Measurements from ENCODE around the gene CDCA7. TPM values are rescaled to one million over a fixed set of nuclear protein-coding genes. Genes with fewer than 3 reads are reported as not detected.

CDCA7 gene
- total RNA-seq, 1 donor from 2014 or later: 7.1 TPM

DNA sequence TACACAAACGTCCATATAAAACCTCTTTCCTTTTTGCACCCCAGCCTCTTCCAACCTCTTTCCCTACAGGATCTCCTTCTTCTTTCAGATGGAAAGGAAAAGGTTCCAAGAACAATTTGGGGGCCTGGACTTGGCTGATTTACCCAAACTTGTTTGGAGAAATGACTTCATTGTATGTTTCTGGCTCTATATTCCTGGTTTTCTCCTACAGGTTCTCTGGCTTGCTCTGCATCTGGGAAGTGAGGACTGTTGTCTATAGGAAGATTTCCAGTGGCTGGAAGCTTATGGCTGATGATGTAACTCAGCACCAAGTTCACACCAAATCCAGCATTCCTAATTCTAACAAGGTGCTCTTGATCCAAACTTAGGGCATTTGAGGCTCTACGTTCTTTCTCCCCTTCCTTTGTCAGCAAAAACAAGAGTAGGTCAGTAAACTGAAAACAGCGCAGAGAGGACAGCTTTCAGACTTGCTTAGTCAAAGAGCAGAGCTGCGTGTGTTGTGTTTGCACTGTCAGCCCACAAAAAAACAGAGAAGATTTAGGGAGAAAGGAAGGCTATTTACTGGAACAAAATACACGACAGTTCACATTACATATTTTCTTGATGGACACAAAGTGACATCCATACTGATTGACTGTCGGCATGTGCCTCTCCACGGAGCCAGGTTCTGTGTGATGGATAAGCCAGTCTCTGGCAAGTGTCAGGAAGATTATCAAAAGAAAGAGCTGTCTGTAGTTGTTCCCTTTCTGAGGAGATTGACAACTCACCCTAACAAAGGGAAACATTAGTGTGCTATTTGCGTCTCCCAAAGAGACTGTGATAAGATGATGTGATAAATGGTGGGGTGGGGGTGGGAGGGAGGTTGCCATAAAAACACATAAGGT is 39.7 kb downstream of the CDCA7 start:
- H3K36me3 Mint-ChIP-seq (ENCODE audit: unreplicated experiment): peaks cover 1% of the 10 kb centered on the region

DNA sequence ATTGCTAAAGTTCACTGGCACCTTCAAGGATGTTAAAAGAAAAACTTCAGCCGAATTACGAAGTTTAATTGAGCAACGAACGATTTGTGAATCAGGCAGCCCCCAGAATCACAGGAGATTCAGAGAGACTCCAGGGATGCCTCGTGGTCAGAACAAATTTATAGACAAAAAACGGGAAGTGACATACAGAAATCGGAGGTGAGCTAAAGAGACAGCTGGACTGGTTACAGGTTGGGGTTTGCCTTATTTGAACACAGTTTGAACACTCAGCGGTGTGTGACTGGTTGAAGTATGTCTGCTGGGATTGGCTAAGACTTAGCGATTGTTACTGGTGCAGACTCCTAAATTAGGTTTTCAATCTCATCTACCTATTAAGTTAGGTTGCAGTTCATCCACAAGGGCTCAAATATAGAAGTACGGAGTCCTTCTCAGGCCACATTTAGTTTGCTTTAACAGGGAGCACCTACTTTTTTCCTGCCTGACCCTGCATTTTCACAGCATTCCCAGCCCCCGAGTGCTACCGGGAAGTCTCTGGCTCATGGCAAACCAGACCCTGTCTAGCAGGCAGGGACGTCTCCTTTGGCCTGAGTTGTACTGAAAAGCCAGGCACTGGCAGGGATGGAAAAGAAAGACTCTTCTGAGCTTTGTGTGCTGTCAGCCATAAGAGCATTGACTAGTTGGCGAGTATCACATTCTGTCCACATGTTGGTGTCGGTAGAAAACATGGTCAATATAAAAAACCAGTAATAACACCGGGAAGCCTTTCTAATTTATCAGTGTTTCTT is 41.1 kb downstream of the CDCA7 start:
- Mint-ChIP-seq H3K27ac (ENCODE audit: unreplicated experiment) (no peak overlapping the region), H3K4me3 (ENCODE audit: unreplicated experiment) (no peak overlapping the region)
- TF ChIP-seq, protein P1, sequence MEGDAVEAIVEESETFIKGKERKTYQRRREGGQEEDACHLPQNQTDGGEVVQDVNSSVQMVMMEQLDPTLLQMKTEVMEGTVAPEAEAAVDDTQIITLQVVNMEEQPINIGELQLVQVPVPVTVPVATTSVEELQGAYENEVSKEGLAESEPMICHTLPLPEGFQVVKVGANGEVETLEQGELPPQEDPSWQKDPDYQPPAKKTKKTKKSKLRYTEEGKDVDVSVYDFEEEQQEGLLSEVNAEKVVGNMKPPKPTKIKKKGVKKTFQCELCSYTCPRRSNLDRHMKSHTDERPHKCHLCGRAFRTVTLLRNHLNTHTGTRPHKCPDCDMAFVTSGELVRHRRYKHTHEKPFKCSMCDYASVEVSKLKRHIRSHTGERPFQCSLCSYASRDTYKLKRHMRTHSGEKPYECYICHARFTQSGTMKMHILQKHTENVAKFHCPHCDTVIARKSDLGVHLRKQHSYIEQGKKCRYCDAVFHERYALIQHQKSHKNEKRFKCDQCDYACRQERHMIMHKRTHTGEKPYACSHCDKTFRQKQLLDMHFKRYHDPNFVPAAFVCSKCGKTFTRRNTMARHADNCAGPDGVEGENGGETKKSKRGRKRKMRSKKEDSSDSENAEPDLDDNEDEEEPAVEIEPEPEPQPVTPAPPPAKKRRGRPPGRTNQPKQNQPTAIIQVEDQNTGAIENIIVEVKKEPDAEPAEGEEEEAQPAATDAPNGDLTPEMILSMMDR (IDR thresholded peaks at IDR 0.05): no peak

More for the DNA sequence above, 39.7 kb downstream of the CDCA7 start:
- Mint-ChIP-seq H3K27me3 (ENCODE audit: unreplicated experiment) (peaks cover 17% of the 10 kb centered on the region), H3K4me1 (ENCODE audit: unreplicated experiment) (no peaks in the 10 kb centered on the region), H3K4me3 (ENCODE audit: unreplicated experiment) (no peak overlapping the region), H3K27ac (ENCODE audit: unreplicated experiment) (no peak overlapping the region), H3K9me3 (ENCODE audit: unreplicated experiment) (no peaks in the 10 kb centered on the region)
- no peak for DNase-seq (ENCODE audit: extremely low spot score, unreplicated experiment)
- TF ChIP-seq, protein P1 (IDR thresholded peaks at IDR 0.05): no peak

GRCh38 chr2:173397539-173397938 is 42.9 kb downstream of the CDCA7 start:
- Mint-ChIP-seq H3K4me1 (ENCODE audit: unreplicated experiment) (peaks cover 17% of the 10 kb centered on the region), H3K36me3 (ENCODE audit: unreplicated experiment) (peaks cover 1% of the 10 kb centered on the region), H3K27ac (ENCODE audit: unreplicated experiment) (no peak overlapping the region), H3K9me3 (ENCODE audit: unreplicated experiment) (no peaks in the 10 kb centered on the region), H3K4me3 (ENCODE audit: unreplicated experiment) (no peak overlapping the region), H3K27me3 (ENCODE audit: unreplicated experiment) (peaks cover 43% of the 10 kb centered on the region)
- TF ChIP-seq, protein P1 (IDR thresholded peaks at IDR 0.05): no peak
- no peak for DNase-seq (ENCODE audit: extremely low spot score, unreplicated experiment)

More for the DNA sequence above, 41.1 kb downstream of the CDCA7 start:
- DNase-seq (ENCODE audit: extremely low spot score, unreplicated experiment): no peak
- peaks cover 1% of the 10 kb centered on the region for H3K36me3 Mint-ChIP-seq (ENCODE audit: unreplicated experiment)
- peaks cover 30% of the 10 kb centered on the region for H3K27me3 Mint-ChIP-seq (ENCODE audit: unreplicated experiment)
- peaks cover under 1% of the 10 kb centered on the region for H3K4me1 Mint-ChIP-seq (ENCODE audit: unreplicated experiment)
- no peaks in the 10 kb centered on the region for H3K9me3 Mint-ChIP-seq (ENCODE audit: unreplicated experiment)

GRCh38 chr2:173399229-173399628 is 44.6 kb downstream of the CDCA7 start:
- peaks cover 1% of the 10 kb centered on the region for H3K36me3 Mint-ChIP-seq (ENCODE audit: unreplicated experiment)
- DNase-seq (ENCODE audit: extremely low spot score, unreplicated experiment): no peak
- TF ChIP-seq, protein P1 (IDR thresholded peaks at IDR 0.05): no peak
- H3K9me3 Mint-ChIP-seq (ENCODE audit: unreplicated experiment): no peaks in the 10 kb centered on the region
- H3K4me3 Mint-ChIP-seq (ENCODE audit: unreplicated experiment): no peak overlapping the region
- peaks cover 18% of the 10 kb centered on the region for H3K4me1 Mint-ChIP-seq (ENCODE audit: unreplicated experiment)
- no peak overlapping the region for H3K27ac Mint-ChIP-seq (ENCODE audit: unreplicated experiment)
- peaks cover 47% of the 10 kb centered on the region for H3K27me3 Mint-ChIP-seq (ENCODE audit: unreplicated experiment)

DNA sequence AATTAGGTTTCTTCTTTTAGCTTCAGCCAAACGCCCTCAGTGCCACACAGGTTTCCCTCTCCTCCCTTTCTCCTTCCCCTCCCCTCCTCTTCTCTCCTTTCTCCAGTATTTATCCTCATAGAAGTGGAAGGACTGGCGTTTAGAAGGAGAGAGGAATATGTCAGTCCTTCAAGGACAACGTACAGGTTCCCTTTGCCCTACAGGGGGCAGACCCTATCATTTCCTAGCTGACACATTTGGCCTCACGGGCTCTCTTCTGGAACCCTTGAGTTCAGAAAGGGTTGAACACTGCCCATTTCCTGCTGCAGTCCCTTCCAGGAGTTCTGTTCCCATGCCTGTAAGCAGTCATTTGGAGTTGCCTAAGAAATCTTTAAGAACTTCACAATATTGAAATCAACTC is 46.1 kb downstream of the CDCA7 start:
- H3K27ac Mint-ChIP-seq (ENCODE audit: unreplicated experiment): no peak overlapping the region
- H3K4me1 Mint-ChIP-seq (ENCODE audit: unreplicated experiment): peaks cover 18% of the 10 kb centered on the region
- TF ChIP-seq, protein P1 (IDR thresholded peaks at IDR 0.05): no peak
- H3K27me3 Mint-ChIP-seq (ENCODE audit: unreplicated experiment): peaks cover 46% of the 10 kb centered on the region
- H3K4me3 Mint-ChIP-seq (ENCODE audit: unreplicated experiment): no peak overlapping the region
- no peak for DNase-seq (ENCODE audit: extremely low spot score, unreplicated experiment)
- no peaks in the 10 kb centered on the region for H3K9me3 Mint-ChIP-seq (ENCODE audit: unreplicated experiment)
- peaks cover 1% of the 10 kb centered on the region for H3K36me3 Mint-ChIP-seq (ENCODE audit: unreplicated experiment)
